GM19372 (cell line): Measurements from ENCODE around the gene WASF1.
"Not testable (repeated sequence)": the region's sequence is repeated elsewhere in the genome, so short reads cannot be mapped to it uniquely, and the experiment has no call there.

Experiments used
- ATAC-seq: cut with Tn5 transposase; IDR thresholded peaks from one replicate; pipeline ENCODE4 v1.9.1; 2021; ENCODE audit warnings: mild to moderate bottlenecking, low read depth, moderate library complexity; ENCODE audit not compliant: unreplicated experiment

The WASF1 gene

DNA sequence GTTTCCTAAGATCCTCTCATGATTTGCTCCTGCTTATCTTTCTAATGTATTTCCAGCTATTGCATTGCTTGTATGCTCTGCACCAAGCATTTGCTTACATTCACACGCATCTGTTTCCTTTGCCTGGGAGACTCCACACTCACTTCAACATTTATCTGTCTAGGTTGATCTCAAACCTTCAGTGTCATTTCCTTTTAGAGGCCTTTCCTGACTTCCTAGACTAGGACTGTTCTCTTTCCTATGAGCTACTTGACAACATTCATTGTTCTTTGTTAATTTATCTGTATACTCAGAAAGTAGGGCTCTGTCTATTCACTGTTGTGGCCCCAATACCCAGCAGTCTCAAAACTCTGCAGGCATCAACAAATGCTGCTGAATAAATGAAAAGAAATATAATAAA lies 84.4 kb downstream of the WASF1 start:
- ATAC-seq: no peak

GRCh38 chr6:110093981-110094380 lies 85.5 kb downstream of the WASF1 start:
- ATAC-seq: no peak

- no peak for ATAC-seq
Observed at GRCh38 chr6:110090876-110091275, 88.6 kb downstream of the WASF1 start.

- ATAC-seq: no peak
Observed at GRCh38 chr6:110089323-110089722, 90.1 kb downstream of the WASF1 start.

DNA sequence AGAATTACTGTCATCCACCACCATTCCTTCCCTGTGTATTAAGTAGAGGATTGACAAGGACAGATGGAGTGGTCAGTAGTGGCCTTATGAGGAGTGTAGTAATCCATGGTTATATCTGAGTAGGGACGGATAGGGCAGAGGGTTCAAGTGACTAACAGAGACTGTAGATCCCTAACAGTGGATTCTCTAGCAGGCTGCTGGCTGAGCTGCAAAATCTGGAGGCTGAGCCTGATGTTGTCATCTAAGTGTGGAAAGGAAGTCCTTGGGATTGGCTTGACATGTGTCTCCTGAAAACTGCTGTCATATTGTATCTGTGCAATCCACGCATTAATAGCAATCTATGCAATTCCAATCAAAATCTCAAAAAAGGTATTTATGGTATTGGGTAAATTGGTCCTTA lies 94.2 kb downstream of the WASF1 start:
- no peak for ATAC-seq

GRCh38 chr6:110083875-110084585 lies 95.4 kb downstream of the WASF1 start:
- ATAC-seq: no peak

- ATAC-seq: no peak
Observed at GRCh38 chr6:110075406-110075805, 104.1 kb downstream of the WASF1 start.

- ATAC-seq: not testable (repeated sequence)
Observed at GRCh38 chr6:110073474-110073873, 106.0 kb downstream of the WASF1 start.

DNA sequence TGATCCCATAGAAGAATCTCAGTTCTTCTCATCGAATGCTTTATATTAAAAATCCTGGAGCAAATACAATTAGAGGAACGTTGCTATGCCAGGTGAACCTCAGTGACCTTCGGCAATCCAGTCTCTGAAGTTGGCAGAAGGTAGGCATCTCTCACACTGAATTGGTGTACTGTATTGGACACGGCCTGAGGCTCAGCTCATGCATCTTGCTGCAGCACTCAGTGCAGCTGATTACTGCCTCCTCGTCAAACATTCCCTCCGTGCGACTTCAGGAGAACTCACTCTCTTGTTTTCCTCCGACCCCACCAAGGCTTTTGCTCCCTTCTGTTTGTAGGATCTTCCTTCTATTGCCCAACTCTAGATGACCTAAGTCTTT lies 110.9 kb downstream of the WASF1 start:
- ATAC-seq: no peak

- ATAC-seq: no peak
Observed at GRCh38 chr6:110067837-110068591, 111.5 kb downstream of the WASF1 start.

DNA sequence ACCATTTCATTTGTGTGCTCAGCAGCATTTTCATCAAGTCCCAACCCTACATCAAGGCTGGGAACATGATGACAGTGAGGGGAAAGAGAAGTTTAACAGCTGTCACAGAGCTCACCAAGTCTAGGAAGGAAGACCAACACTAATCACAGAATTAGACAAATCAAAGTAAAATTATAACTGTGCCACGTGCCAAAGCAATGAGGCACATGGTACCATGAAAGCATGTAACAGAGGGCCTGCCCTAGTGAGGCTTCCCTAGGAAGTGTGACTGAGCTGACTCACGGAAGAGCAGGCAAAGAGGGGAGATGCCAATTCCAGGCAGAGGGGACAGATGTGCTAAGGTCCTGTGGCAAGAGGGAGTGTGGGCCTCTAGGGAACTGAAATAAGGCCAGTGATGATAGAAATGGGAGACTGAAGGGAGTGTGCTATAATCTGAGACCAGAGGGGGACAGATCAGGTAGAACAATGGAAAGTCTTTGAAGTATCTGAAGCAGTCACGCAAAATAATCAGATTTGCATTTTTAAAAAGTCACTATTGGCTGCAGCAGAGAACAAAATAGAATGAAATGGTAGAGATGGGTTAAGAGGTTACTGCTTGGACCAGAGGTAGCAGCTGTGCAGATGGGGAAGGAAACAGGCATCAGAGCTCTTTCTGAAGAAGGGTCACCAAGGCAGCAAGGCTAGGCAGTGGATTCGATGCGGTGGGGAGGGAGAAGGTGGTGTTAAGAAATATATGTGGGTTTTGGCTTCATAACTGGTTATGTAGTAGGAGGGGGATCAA lies 114.5 kb downstream of the WASF1 start:
- ATAC-seq: no peak

DNA sequence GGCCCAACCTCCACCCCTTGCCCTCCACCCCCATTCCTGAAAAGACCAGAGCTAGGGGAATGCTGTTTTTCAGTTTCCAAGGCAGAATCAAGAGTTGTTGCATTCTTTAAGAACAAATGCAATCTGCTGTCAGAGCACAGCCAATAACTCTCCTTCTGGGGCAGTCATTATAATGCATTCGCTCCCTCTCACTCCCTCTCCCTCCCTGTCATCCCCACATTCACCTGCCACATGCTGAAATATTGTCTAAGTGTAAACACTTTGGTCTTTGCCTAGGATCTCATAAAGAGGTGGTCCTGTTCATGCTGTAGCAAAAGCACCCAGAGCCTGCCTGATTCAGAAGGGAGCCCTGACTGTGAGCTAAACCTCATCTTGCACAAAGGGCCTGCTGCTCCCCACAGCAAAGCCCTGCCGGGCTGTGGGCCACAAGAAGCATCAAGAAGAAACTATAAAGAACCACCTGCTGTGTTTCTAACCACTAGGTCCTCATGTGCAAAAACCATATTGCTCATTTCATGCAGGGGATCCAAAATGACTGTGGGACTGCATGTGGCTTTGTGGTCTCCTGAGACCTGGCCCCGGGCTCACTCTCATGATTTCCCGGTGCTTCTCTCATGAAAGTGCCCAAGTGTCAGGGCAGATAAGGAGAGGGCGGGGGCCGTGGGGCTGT lies 115.7 kb downstream of the WASF1 start:
- no peak for ATAC-seq

DNA sequence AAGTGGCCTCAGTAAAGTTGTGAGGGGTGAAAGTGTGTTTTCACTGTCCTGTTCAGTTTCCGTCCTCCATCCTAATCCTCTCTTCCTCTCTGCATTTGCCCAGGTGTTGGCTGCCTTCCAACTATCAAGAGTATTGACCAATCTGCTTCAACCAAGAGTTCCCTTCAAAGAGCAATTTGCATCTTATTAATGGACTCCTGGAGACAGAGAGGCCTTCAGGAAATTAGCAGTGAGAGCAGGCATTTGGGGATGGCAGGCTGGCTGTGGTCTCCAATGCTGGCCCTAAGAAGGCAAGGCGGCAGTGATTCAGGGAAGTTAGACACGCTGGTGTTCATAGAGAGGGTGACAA lies 124.1 kb downstream of the WASF1 start:
- ATAC-seq: no peak

GRCh38 chr6:110054664-110055386 lies 124.6 kb downstream of the WASF1 start:
- no peak for ATAC-seq

DNA sequence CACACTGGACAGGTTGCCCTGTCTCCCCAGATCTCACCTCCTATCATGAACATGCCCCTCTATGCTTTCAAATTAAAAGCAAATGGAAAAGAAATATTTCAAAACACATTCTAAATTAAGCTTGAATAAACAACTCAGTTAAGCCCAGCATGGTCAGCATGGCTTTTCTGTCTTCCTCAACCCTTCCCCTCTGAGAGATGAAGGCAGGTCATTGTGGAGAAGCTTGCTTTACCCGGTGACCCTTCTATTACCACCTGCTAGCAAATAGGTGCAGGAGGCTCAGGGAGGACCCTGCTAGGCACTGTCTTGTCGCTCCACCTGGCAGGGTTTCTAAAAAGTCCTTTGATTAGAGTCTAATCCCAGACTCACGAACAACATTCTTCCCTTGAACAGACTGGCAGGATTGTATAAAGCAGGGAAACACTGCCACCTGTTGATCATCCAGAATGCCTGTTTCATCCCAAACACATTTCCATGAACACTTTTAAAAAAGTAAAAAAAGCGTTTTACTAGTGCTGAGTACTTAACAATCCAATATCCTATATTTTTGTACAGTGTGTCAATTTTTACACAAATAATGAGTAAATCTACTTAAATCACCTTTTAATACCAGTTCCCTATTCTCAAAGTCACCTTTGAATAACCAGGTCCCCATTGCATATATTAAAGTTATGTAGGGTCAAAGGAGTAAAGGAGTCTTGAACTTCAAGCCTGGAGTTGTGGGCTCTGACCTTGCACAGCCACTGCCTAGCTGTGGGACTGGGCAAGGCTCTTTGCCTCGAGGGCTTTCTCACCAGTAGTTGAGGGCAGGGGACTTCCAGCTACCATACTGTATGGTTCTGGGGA lies 125.9 kb downstream of the WASF1 start:
- no peak for ATAC-seq

- ATAC-seq: no peak
Observed at GRCh38 chr6:110050440-110050813, 129.0 kb downstream of the WASF1 start.
